ENCODE results near the gene ZNF335. TPM values are rescaled to one million over a fixed set of nuclear protein-coding genes. Genes with fewer than 3 reads are reported as not detected.
A peak's percentile ranks its signal among the peaks of the same experiment; 100 is the strongest.

The ZNF335 gene
- total and polyA plus RNA-seq, 2 of the 13 experiments (the other 11 are each of a cell fraction or from before 2014, with no cell fraction given): 9.7 to 13.7 TPM

- TF ChIP-seq CERS6 (CRISPR knock-in tag; IDR thresholded peaks at IDR 0.05) (no peak; the same call in 1 of the 2 replicates), ZNF557 (CRISPR knock-in tag; IDR thresholded peaks at IDR 0.05) (no peak), E2F5 (CRISPR knock-in tag; conservative IDR thresholded peaks at IDR 0.05) (no peak), ZNF281 (CRISPR knock-in tag; IDR thresholded peaks at IDR 0.05; ENCODE audit: borderline replicate concordance) (peak; percentile 55; the same call in 1 of the 2 replicates), ZNF740 (CRISPR knock-in tag; IDR thresholded peaks at IDR 0.05) (no peak), NCOA5 (CRISPR knock-in tag; IDR thresholded peaks at IDR 0.05) (no peak), ZNF180 (CRISPR knock-in tag; IDR thresholded peaks at IDR 0.05; ENCODE audit: borderline replicate concordance, low read depth) (no peak), PRDM10 (CRISPR knock-in tag; IDR thresholded peaks at IDR 0.05; ENCODE audit: low read depth) (peak; percentile 60; the same call in 1 of the 2 replicates), RXRA (CRISPR knock-in tag; IDR thresholded peaks at IDR 0.05) (peak; percentile 77; the same call in 1 of the 2 replicates)
Measured at GRCh38 chr20:46014517-46015396, 42.8 kb upstream of the ZNF335 start (continued).

All from HepG2 (cell line).